Naive thymus-derived CD4-positive, alpha-beta T cell (primary cell): ENCODE measurements around the gene CDK16. TPM values are rescaled to one million over a fixed set of nuclear protein-coding genes. Genes with fewer than 3 reads are reported as not detected.

Experiments
- ATAC-seq: fragments of 150-1000 bp; cut with Tn5 transposase; 2 replicates; pipeline ENCODE4 v1.10.0; 2021; ENCODE audit warnings: mild to moderate bottlenecking, moderate library complexity
- CTCF ChIA-PET: fragments of 350-600 bp; sonication (Branson Sonifier 250); formaldehyde crosslinking; loops from one replicate; lab custom pipeline; 2021; ENCODE audit warnings: antibody characterized with exemption; lab: Charles Lee
- POLR2A ChIA-PET: fragments of 350-600 bp; sonication (Branson Sonifier 250); formaldehyde crosslinking; loops from one replicate; lab custom pipeline; 2021; ENCODE audit warnings: antibody characterized with exemption, inconsistent platforms; lab: Charles Lee
- DNase-seq, 9 donors: peaks; one replicate each; pipeline versions ENCODE4 v3.0.0 to v3.0.0-alpha.2; 2020 to 2022; ENCODE audit warnings: mixed read lengths in 1 of 9
- H3K27ac ChIP-seq: one replicate; pipeline ENCODE4 v1.7.0; 2013; ENCODE audit warnings: mild to moderate bottlenecking, low read depth, low read length, moderate library complexity
- H3K27me3 ChIP-seq, 2 donors: one replicate each; pipeline ENCODE4 v1.7.0; 2013; ENCODE audit warnings: low read length in 2 of 2, mild to moderate bottlenecking in 2 of 2, moderate library complexity in 2 of 2; ENCODE audit not compliant: control insufficient read depth in 2 of 2, insufficient read depth in 2 of 2
- H3K36me3 ChIP-seq, 3 experiments: 1 replicate in 2 of 3; 2 replicates in 1 of 3; pipeline ENCODE4 v1.7.0; 2013; ENCODE audit warnings: low read length in 3 of 3, mild to moderate bottlenecking in 3 of 3, moderate library complexity in 1 of 3; ENCODE audit not compliant: insufficient read depth in 3 of 3, control insufficient read depth in 2 of 3
- H3K4me1 ChIP-seq, 2 donors: one replicate each; pipeline ENCODE4 v1.7.0; 2013; ENCODE audit warnings: low read length in 2 of 2, mild to moderate bottlenecking in 2 of 2, moderate library complexity in 1 of 2; ENCODE audit not compliant: control insufficient read depth in 2 of 2, insufficient read depth in 2 of 2
- H3K4me3 ChIP-seq: 2 replicates; pipeline ENCODE4 v1.7.0; 2013; ENCODE audit warnings: mild to moderate bottlenecking, low read length
- H3K9me3 ChIP-seq, 3 experiments: 1 replicate in 2 of 3; 2 replicates in 1 of 3; pipeline ENCODE4 v1.7.0; 2013; ENCODE audit warnings: low read length in 3 of 3; ENCODE audit not compliant: control insufficient read depth in 2 of 3
- H3K27ac Mint-ChIP-seq, 9 donors: one replicate each; pipeline ENCODE4 v1.8.0; 2020 to 2022; ENCODE audit warnings: mixed read lengths in 9 of 9, mild to moderate bottlenecking in 8 of 9, moderate library complexity in 5 of 9, inconsistent platforms in 2 of 9
- H3K27me3 Mint-ChIP-seq, 5 donors: one replicate each; pipeline ENCODE4 v1.8.0; 2021 to 2022; ENCODE audit warnings: mixed read lengths in 5 of 5, mild to moderate bottlenecking in 1 of 5
- H3K36me3 Mint-ChIP-seq, 5 donors: one replicate each; pipeline ENCODE4 v1.8.0; 2020 to 2022; ENCODE audit warnings: mixed read lengths in 5 of 5, mild to moderate bottlenecking in 3 of 5, inconsistent platforms in 1 of 5
- H3K4me1 Mint-ChIP-seq, 7 donors: one replicate each; pipeline ENCODE4 v1.8.0; 2020 to 2022; ENCODE audit warnings: mixed read lengths in 7 of 7, mild to moderate bottlenecking in 3 of 7, inconsistent platforms in 1 of 7
- H3K4me3 Mint-ChIP-seq, 10 donors: one replicate each; pipeline ENCODE4 v1.8.0; 2020 to 2022; ENCODE audit warnings: mild to moderate bottlenecking in 10 of 10, mixed read lengths in 10 of 10, moderate library complexity in 6 of 10, inconsistent platforms in 2 of 10
- H3K9me3 Mint-ChIP-seq, 11 donors: one replicate each; pipeline ENCODE4 v1.8.0; 2020 to 2022; ENCODE audit warnings: mixed read lengths in 11 of 11, mild to moderate bottlenecking in 4 of 11, inconsistent platforms in 1 of 11, moderate library complexity in 1 of 11
- intact Hi-C, 2 donors: fragments of 100-400 bp; cut with micrococcal nuclease; formaldehyde crosslinking; loops; one replicate each; pipeline ENCODE4 v1.15.1; 2023
- polyA plus RNA-seq, 2 donors: library from polyadenylated mRNA; unstranded; fragments of 300-500 nt; fragmentation: Illumina TruSeq; gene quantifications; one replicate each; pipeline ENCODE4 v1.2.3, GENCODE V29; 2021
- total RNA-seq, 6 experiments: library from RNA in 5 of 6; stranded (reverse) in 5 of 6; gene quantifications; 1 replicate in 5 of 6; 2 replicates in 1 of 6; pipeline ENCODE4 v1.2.3 and lab custom pipeline; 2021 to 2026

CDK16 gene
- total and polyA plus RNA-seq, 7 experiments from 2014 or later, result 6.4 to 112 (median 61.6) TPM

DNA sequence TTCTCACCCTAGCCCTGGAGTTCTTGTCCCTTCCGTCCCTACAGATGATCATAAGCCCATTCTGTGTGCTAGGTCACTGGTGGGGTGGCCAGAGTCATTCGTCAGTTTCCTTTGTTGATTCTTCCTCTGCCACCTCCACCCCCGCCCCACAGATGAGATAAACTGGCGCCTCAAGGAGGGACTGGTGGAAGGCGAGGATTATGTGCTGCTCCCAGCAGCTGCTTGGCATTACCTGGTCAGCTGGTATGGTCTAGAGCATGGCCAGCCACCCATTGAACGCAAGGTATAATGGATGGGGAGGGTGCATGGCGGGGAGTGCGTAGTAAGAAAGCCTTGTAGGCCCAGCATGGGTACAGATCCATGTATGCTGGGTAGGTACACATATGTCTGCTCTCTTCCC, 20.7 kb downstream of the CDK16 start:
- peaks cover 0 to 44% (median 7%) of the 10 kb centered on the region in 3 experiments for H3K36me3 ChIP-seq
- Mint-ChIP-seq H3K4me1 (peaks cover 8 to 34% (median 22%) of the 10 kb centered on the region in 7 donors), H3K4me3 (no peak overlapping the region), H3K27me3 (no peaks in the 10 kb centered on the region), H3K27ac (peak overlapping the region in 2 of 9 donors; percentile 19 to 44), H3K36me3 (peaks cover 0 to 39% (median 22%) of the 10 kb centered on the region in 5 donors), H3K9me3 (peaks cover 0 to 3% (median 0%) of the 10 kb centered on the region in 11 donors)
- intact Hi-C loops, result loop anchor here in 1 of 2 donors (5.0 kb wide), 1 partner anchor 143 kb away; no protein-coding TSS in a partner anchor
- peaks cover 0 to 7% of the 10 kb centered on the region in 2 donors for H3K4me1 ChIP-seq
- ATAC-seq (no peak), DNase-seq (no peak)
- H3K4me3 ChIP-seq, result no peak overlapping the region
- POLR2A ChIA-PET, result interaction anchor here (0.7 kb wide), 1 partner anchor 1995 kb away, joined by 3 read pairs; no protein-coding TSS in a partner anchor
- H3K9me3 ChIP-seq, result no peaks in the 10 kb centered on the region
- no peak overlapping the region for H3K27ac ChIP-seq
- CTCF ChIA-PET, result no interaction called here
- H3K27me3 ChIP-seq, result no peaks in the 10 kb centered on the region

- Mint-ChIP-seq H3K4me3 (no peak overlapping the region), H3K9me3 (peaks cover 0 to 3% (median 0%) of the 10 kb centered on the region in 11 donors), H3K27ac (peak overlapping the region in 5 of 9 donors; percentile 19 to 80 (median 44)), H3K27me3 (no peaks in the 10 kb centered on the region), H3K36me3 (peaks cover 0 to 40% (median 21%) of the 10 kb centered on the region in 5 donors), H3K4me1 (peaks cover 8 to 27% (median 20%) of the 10 kb centered on the region in 7 donors)
- DNase-seq (no peak), ATAC-seq (no peak)
- Histone ChIP-seq H3K27ac (no peak overlapping the region), H3K36me3 (peaks cover 0 to 52% (median 7%) of the 10 kb centered on the region in 3 experiments), H3K27me3 (no peaks in the 10 kb centered on the region), H3K9me3 (no peaks in the 10 kb centered on the region), H3K4me1 (peaks cover 0 to 6% of the 10 kb centered on the region in 2 donors), H3K4me3 (no peak overlapping the region)
- intact Hi-C loops, result loop anchor here in 1 of 2 donors (5.0 kb wide), 1 partner anchor 142 kb away; no protein-coding TSS in a partner anchor
- ChIA-PET POLR2A (no interaction called here), CTCF (no interaction called here)
Observed at GRCh38 chrX:47239898-47240545, 21.5 kb downstream of the CDK16 start.

DNA sequence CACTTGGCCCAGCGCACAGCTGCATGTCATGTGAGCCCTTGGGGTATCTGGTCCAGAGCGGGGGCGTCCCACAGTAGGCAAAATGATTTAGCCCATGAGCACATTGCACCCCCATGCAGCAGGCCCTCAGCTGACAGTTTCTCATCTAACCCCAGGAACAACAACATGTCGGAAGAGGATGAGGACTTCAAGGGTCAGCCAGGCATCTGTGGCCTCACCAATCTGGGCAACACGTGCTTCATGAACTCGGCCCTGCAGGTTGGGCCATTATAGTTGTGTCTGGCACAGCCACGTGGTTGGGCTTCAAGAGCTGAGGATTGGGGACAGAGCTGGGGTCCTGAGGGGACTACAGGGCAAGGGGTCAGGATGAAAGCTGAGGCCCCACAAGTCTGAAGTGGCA, 22.1 kb downstream of the CDK16 start:
- ATAC-seq, result no peak
- H3K36me3 ChIP-seq, result peaks cover 0 to 57% (median 7%) of the 10 kb centered on the region in 3 experiments
- CTCF ChIA-PET, result no interaction called here
- Mint-ChIP-seq H3K36me3 (peaks cover 0 to 34% (median 16%) of the 10 kb centered on the region in 5 donors), H3K4me1 (peaks cover 3 to 21% (median 14%) of the 10 kb centered on the region in 7 donors), H3K27ac (no peak overlapping the region), H3K27me3 (no peaks in the 10 kb centered on the region), H3K4me3 (no peak overlapping the region), H3K9me3 (peaks cover 0 to 3% (median 0%) of the 10 kb centered on the region in 11 donors)
- peaks cover 0 to under 1% of the 10 kb centered on the region in 2 donors for H3K4me1 ChIP-seq
- POLR2A ChIA-PET, result no interaction called here
- no peaks in the 10 kb centered on the region for H3K27me3 ChIP-seq
- intact Hi-C loops, result no loop called here
- no peaks in the 10 kb centered on the region for H3K9me3 ChIP-seq
- DNase-seq, result no peak
- no peak overlapping the region for H3K4me3 ChIP-seq
- no peak overlapping the region for H3K27ac ChIP-seq

GRCh38 chrX:47241201-47242011, 22.9 kb downstream of the CDK16 start:
- H3K27ac Mint-ChIP-seq, result peak overlapping the region in 3 of 9 donors; percentile 20 to 76 (median 59)

DNA sequence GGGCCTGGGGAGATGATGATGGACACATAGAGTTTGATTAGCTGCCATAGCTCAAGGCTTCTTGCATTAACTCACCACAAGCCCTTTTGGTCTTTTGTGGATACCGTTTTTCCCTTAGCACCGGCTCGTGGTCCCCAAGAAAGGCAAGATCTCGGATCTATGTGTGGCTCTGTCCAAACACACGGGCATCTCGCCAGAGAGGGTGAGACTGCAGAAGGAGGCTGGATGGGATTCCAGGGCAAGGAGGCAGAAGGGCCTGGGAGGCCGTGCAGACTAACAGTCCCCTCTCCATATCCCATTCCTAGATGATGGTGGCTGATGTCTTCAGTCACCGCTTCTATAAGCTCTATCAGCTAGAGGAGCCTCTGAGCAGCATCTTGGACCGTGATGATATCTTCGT, 23.8 kb downstream of the CDK16 start:
- Mint-ChIP-seq H3K9me3 (peaks cover 0 to 3% (median 0%) of the 10 kb centered on the region in 11 donors), H3K27me3 (no peaks in the 10 kb centered on the region), H3K36me3 (peaks cover 0 to 47% (median 13%) of the 10 kb centered on the region in 5 donors), H3K4me1 (peaks cover 0 to 4% (median 0%) of the 10 kb centered on the region in 7 donors), H3K27ac (no peak overlapping the region), H3K4me3 (no peak overlapping the region)
- intact Hi-C loops, result no loop called here
- peaks cover 0 to 70% (median 7%) of the 10 kb centered on the region in 3 experiments for H3K36me3 ChIP-seq
- no peak overlapping the region for H3K4me3 ChIP-seq
- ATAC-seq (no peak), DNase-seq (no peak)
- H3K4me1 ChIP-seq, result no peaks in the 10 kb centered on the region
- POLR2A ChIA-PET, result no interaction called here
- H3K27me3 ChIP-seq, result no peaks in the 10 kb centered on the region
- CTCF ChIA-PET, result no interaction called here
- no peak overlapping the region for H3K27ac ChIP-seq
- no peaks in the 10 kb centered on the region for H3K9me3 ChIP-seq

More at GRCh38 chrX:47241201-47242011, 22.9 kb downstream of the CDK16 start:
- peaks cover 0 to 3% (median 0%) of the 10 kb centered on the region in 11 donors for H3K9me3 Mint-ChIP-seq
- ATAC-seq (no peak), DNase-seq (no peak)
- POLR2A ChIA-PET, result no interaction called here
- no peak overlapping the region for H3K4me3 ChIP-seq
- no peaks in the 10 kb centered on the region for H3K27me3 ChIP-seq
- H3K4me3 Mint-ChIP-seq, result no peak overlapping the region
- H3K27ac ChIP-seq, result no peak overlapping the region
- no peaks in the 10 kb centered on the region for H3K9me3 ChIP-seq
- H3K4me1 ChIP-seq, result no peaks in the 10 kb centered on the region
- peaks cover 0 to 41% (median 13%) of the 10 kb centered on the region in 5 donors for H3K36me3 Mint-ChIP-seq
- H3K27me3 Mint-ChIP-seq, result no peaks in the 10 kb centered on the region
- intact Hi-C loops, result no loop called here
- CTCF ChIA-PET, result no interaction called here
- peaks cover 0 to 65% (median 7%) of the 10 kb centered on the region in 3 experiments for H3K36me3 ChIP-seq
- H3K4me1 Mint-ChIP-seq, result peaks cover 0 to 13% (median 6%) of the 10 kb centered on the region in 7 donors

DNA sequence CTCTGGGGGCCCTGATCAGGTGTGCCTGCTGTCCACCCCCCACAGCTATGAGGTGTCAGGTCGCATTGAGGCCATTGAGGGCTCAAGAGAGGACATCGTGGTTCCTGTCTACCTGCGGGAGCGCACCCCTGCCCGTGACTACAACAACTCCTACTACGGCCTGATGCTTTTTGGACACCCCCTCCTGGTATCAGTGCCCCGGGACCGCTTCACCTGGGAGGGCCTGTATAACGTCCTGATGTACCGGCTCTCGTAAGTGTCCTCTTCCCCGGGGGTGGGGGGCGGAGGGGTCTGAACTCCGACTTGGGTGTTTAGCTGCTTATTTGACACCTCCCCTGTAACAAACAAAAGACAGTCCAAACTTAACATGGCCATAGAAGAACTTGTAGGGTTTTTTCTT, 24.9 kb downstream of the CDK16 start:
- Mint-ChIP-seq H3K4me1 (peaks cover 0 to 3% (median 0%) of the 10 kb centered on the region in 7 donors), H3K4me3 (no peak overlapping the region), H3K9me3 (peaks cover 0 to 4% (median 0%) of the 10 kb centered on the region in 11 donors), H3K36me3 (peaks cover 0 to 48% (median 17%) of the 10 kb centered on the region in 5 donors), H3K27ac (no peak overlapping the region), H3K27me3 (no peaks in the 10 kb centered on the region)
- no peaks in the 10 kb centered on the region for H3K9me3 ChIP-seq
- DNase-seq (no peak), ATAC-seq (no peak)
- H3K4me3 ChIP-seq, result no peak overlapping the region
- H3K27me3 ChIP-seq, result no peaks in the 10 kb centered on the region
- H3K36me3 ChIP-seq, result peaks cover 0 to 79% (median 7%) of the 10 kb centered on the region in 3 experiments
- CTCF ChIA-PET, result no interaction called here
- intact Hi-C loops, result no loop called here
- H3K27ac ChIP-seq, result no peak overlapping the region
- H3K4me1 ChIP-seq, result no peaks in the 10 kb centered on the region
- POLR2A ChIA-PET, result no interaction called here
